Caki2 (cell line): ENCODE measurements around the gene AKR1C3. TPM values are rescaled to one million over a fixed set of nuclear protein-coding genes. Genes with fewer than 3 reads are reported as not detected.
A peak's percentile ranks its signal among the peaks of the same experiment; 100 is the strongest.
"Not testable (repeated sequence)": the region's sequence is repeated elsewhere in the genome, so short reads cannot be mapped to it uniquely, and the experiment has no call there.

Experiments used
- DNase-seq: peaks from one replicate; pipeline ENCODE4 v3.0.0-alpha.2; 2015; ENCODE audit warnings: low read depth
- in situ Hi-C: cut with HindIII; loops from 2 replicates; pipeline ENCODE4 v1.10.0; 2016; ENCODE audit warnings: low sequenced_read_pairs, low pct_unique_long_range_greater_than_20kb, mixed read lengths
- total RNA-seq: library from RNA; depleted of rRNA; stranded (reverse); fragments of >200 nt; shearing (Covaris generic); gene quantifications from 2 replicates; pipeline ENCODE4 v1.2.3, GENCODE V29; 2014; ENCODE audit warnings: low replicate concordance; rRNA removed

The AKR1C3 gene
- total RNA-seq = 3,253 and 3,825 TPM in 2 replicates

- in situ Hi-C loops = loop anchor here (10.0 kb wide), 1 partner anchor 70 kb away; no protein-coding TSS in a partner anchor
- DNase-seq = peak; percentile 94
Observed at GRCh38 chr10:5094265-5095205, at the start of gene AKR1C3. TSS of gene AKR1C3 (plus strand) at chr10:5094414. CDS start at chr10:5094445, 31 bp downstream.

- in situ Hi-C loops = no loop called here
- DNase-seq = no peak
Observed at GRCh38 chr10:5045095-5045494, 49.1 kb upstream of the AKR1C3 start.

GRCh38 chr10:5046410-5046809 lies 47.8 kb upstream of the AKR1C3 start:
- in situ Hi-C loops = no loop called here
- no peak for DNase-seq

DNA sequence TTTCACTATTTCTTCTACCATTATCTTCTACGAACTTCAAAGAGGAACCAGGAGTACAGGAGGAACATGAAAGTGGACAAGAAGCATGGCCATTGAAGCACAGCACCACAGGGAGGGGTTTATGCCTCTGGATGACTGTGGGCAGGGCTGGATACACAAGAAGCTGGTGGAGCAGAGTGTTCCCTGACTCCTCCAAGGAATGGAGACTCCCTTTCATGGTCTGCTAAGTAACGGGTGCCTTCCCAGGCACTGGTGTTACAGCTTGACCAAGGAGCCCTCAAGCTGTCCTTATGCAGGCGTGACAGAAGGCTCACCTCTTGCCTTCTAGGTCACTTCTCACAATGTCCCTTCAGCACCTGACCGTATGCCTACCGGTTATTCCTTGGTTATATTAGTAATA lies 47.2 kb upstream of the AKR1C3 start:
- in situ Hi-C loops = not testable (repeated sequence)
- DNase-seq = peak; percentile 34

- DNase-seq = no peak
Observed at GRCh38 chr10:5047912-5048628, 46.1 kb upstream of the AKR1C3 start.

DNA sequence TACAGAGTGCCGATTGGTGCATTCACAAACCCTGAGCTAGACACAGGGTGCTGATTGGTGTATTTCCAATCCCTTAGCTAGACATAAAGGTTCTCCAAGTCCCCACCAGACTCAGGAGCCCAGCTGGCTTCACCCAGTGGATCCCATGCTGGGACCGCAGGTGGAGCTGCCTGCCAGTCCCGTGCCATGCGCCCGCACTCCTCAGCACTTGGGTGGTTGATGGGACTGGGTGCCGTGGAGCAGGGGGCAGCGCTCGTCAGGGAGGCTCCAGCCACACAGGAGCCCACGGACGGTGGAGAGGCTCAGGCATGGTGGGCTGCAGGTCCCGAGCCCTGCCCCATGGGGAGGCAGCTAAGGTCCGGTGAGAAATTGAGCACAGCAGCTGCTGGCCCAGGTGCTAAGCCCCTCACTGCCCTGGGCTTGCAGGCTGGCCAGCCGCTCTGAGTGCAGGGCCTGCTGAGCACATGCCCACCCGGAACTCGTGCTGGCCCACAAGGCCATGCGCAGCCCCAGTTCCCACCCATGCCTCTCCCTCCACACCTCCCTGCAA lies 41.2 kb upstream of the AKR1C3 start:
- in situ Hi-C loops = not testable (repeated sequence)

More at GRCh38 chr10:5047912-5048628, 46.1 kb upstream of the AKR1C3 start:
- in situ Hi-C loops = no loop called here

DNA sequence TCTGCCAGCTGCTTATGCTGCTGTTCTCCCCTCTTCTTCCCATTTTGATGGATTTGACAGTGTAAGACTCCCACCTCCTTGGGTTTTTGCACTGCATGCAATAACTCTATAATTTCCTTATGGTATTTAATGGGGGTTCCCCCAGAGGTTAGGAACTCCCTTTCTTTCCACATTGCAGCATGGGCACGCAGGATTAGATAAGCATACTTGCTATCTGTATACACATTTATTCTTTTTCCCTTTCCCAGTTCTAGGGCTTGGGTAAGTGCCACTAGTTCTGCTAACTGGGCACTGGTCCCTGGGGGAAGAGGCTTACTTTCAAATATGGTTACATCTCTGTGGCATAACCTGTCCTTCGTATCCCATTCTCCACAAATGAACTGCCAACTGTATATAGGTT lies 39.4 kb upstream of the AKR1C3 start:
- in situ Hi-C loops, DNase-seq: not testable (repeated sequence)

More for the DNA sequence above, 41.2 kb upstream of the AKR1C3 start:
- DNase-seq = not testable (repeated sequence)

- DNase-seq, in situ Hi-C loops: not testable (repeated sequence)
Observed at GRCh38 chr10:5059267-5059666, 34.9 kb upstream of the AKR1C3 start.

- DNase-seq, in situ Hi-C loops: not testable (repeated sequence)
Observed at GRCh38 chr10:5060791-5061190, 33.4 kb upstream of the AKR1C3 start.

DNA sequence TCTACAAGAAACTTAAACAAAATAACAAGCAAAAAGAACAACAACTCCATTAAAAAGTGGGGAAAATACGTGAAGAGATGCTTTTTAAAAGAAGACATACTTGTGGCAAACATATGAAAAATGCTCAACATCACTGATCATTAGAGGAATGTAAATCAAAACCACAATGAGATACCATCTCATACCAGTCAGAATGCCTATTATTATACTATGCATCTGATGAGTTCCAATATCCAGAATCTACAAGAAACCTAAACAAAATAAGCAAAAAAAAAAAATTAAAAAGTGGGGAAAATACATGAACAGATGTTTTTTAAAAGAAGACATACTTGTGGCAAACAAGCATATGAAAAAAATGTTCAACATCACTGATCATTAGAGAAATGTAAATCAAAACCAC lies 29.6 kb upstream of the AKR1C3 start:
- DNase-seq = no peak
- in situ Hi-C loops = no loop called here

DNA sequence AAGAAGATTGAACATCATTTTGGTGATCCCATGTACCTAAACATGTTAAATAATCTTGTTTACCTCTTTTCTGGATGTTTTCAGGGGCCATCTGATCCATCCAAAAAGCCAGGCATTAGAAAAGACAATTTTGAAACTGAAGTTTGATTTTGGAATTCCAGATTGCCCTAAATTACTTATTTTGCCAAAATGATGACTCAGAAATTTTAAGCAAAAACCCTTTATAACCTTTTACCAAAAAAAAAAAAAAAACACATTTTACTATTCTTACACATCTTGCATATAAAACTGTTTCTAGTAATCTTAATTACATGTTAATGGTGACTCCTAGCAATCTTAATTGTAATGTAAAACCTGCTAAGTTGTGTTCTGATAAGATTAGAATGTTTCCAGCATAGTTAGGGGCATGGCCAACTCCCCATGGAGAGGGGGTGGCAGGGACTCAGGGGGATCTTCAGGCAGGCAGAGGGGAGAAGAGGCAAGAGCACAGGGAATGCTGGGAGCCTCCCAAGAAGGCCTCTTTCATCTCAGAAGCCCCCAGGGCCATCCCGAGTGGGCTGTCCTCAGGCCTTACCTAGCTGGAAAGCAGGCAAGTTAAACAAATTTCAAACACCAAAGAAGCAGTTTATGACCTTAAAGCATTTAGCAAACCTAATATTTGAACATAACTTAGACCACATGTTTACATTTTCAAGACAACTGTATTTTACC lies 25.8 kb upstream of the AKR1C3 start:
- DNase-seq = no peak
- in situ Hi-C loops = no loop called here

DNA sequence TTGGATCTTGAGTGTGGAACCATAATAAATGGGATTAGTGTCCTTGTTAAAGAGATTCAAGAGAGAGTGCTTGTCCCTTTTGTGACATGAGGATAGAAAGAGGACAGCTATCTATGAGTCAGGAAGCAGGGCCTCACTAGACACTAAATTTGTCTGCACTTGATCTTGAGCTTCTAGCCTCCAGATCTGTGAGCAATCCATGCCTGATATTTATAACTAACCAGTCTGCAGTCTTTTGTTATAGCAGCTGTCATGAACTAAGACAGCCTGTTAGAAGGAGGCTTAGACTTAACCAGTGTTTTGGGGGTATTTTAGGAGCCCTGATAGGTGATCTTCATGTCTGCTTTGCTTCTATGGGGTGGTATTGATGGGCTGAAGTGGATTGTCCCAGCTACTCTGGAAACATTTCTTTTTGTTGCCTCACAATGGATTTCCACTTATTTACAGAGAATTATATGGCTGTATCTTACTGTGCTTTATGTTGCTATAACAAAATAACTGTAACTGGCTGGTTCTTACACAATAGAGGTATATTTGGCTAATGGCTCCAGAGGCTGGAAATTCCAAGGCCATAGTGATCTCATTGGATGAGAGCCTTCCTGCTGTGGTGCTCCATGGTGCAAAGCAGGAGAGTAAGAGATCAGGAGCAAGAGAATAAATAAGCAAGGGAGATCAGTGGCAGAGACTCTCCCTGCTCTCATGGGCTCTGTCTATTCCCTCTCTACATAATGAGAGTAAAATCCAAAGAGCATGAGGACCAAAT lies 23.4 kb upstream of the AKR1C3 start:
- in situ Hi-C loops = no loop called here
- DNase-seq = no peak

DNA sequence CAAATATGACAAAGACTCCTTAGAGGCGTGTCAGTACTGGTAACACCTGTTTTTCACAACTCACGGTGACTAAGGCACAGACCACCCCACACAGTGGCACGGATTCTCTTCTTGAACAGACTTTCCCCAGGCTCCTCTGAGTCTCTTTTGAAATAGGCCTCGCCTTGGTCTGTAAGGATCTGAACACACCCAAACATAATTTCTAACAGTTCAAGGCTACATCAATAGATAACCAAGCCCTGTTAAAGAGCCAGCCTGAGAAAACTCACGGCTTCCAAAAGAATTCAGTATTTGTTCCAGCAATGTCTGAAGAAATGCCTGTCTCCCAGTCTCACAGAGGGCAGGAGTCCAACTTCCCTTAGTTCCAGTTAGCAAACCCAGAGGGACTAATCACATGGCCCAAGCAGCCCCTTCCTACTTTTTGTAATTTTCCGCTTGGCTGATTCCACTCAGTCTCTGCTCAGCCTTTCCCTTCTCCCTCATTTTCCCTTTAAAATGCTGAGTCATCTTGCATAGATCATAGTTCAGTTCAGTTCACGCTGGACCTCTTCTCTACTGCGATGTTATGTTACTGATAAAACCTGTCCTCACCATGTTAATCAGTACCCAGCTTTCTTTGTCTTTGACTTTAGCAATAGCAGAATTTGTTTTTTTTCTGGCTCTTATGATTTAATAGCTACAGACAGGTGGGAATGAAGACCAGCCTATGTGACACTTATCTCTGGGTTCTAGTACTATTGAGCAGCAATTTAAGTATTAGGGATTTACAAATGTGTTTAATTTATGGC lies 22.6 kb upstream of the AKR1C3 start:
- DNase-seq = peak; percentile 100
- in situ Hi-C loops = no loop called here

DNA sequence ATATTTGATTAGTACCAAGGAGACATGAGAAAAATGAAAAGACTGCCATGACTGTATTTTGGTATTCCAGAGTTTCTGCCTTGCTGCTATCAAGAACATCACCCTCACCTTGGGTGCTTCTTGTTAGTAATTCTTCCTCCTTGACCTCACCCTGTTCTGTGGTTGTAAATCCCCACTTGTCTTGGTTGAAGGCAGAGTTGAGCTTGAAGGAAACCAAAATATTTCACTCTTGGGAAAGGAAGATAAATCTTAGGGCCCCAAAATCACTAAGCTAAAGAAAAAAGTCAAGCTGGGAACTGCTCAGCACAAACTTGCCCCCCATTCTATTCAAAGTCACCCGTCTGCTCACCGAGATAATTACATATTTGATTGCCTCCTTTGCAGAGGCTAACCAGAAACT lies 20.6 kb upstream of the AKR1C3 start:
- in situ Hi-C loops = no loop called here

GRCh38 chr10:5076615-5077014 lies 17.6 kb upstream of the AKR1C3 start:
- in situ Hi-C loops = no loop called here
- no peak for DNase-seq

More for the DNA sequence above, 20.6 kb upstream of the AKR1C3 start:
- no peak for DNase-seq

DNA sequence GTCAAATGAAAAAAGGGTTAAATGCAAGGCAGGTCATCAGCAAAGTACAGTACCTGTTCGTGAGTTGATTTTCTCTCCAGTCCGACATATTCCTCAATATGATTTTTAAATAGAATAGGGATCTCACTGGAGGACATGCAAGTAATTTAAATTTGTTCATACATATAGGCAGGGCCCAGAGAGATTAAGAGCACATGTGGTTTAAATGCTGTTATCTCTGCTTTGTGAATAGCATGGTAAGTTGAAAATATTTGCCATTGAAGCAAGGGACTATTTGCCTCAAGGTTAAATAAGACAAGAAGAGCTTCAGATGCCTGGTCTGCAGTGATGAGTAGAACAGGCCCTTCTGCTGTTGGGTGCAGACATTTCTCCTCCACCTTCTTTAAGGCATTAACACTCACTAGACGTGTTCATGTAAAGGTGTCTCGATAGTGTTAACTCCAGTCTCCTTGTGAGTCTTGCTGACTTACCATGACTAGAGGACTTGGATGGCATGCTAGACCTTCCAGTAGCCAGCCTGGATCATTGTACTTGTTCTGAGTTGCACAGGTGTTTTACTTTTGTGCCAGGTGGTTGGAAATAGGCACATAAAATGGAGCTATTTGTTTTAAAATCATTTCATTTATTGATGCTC lies 15.6 kb upstream of the AKR1C3 start:
- in situ Hi-C loops = no loop called here
- peak; percentile 73 for DNase-seq
